Hematopoietic multipotent progenitor cell treated with erythropoietin and hydrocortisone succinate and interleukin-3 and kit ligand, for 17 days (in vitro differentiated cells): ENCODE data around the gene TRPM8.

ENCODE experiments used
- DNase-seq: peaks from one replicate; pipeline ENCODE4 v3.0.0-alpha.2; 2015; ENCODE audit warnings: low spot score

The TRPM8 gene

DNA sequence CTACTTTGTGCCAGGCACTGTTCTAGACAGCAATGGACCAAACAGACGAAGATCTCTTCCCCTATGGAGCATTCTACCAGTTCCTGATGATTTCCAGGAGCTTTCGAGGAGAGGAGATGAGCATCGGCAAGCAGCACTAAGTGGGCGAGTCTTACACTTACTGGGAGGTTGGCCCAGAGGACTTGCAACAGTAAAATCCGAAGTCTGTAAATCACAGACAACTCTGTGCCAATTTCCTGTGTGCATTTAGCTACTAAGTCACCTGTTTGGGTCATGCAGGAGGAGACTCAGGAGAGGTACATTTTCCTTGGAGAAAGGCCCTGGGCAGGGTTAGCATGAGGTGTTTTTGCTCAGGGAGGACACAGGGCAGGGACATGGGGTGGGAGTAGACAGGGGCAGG lies 58.9 kb downstream of the TRPM8 start:
- DNase-seq, result no peak

DNA sequence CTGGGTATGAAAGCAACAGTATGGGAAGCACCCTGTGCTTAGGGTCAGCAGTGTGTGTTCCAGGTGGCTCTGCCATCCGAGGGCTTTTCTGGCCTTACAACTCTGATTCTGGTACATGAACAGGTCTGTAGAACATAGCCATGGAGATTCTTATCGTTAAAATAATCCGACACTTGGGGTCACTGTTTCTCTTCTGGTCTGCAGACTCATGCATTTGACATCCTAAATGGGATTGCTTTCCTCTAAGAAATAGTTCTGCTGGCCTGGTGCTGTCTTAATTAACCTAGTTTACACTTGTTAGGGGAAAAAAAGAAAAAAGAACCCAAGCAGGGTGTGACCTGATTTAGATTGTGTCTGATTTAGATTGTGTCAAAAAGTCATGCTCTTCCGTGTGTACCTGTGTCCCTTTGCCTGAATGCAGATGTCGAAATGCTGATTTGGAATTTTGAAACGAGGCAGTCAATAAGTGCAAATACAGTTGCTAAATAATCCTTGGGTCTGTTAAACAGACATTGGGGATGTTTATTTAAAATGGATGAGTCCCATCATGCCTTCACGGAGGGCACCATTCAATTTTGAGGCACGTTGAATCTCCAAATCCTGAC lies 59.6 kb downstream of the TRPM8 start:
- DNase-seq, result no peak

- no peak for DNase-seq
These were observed 60.2 kb downstream of the TRPM8 start for GRCh38 chr2:233977296-233977837.

GRCh38 chr2:233979748-233980147 lies 62.6 kb downstream of the TRPM8 start:
- no peak for DNase-seq

DNA sequence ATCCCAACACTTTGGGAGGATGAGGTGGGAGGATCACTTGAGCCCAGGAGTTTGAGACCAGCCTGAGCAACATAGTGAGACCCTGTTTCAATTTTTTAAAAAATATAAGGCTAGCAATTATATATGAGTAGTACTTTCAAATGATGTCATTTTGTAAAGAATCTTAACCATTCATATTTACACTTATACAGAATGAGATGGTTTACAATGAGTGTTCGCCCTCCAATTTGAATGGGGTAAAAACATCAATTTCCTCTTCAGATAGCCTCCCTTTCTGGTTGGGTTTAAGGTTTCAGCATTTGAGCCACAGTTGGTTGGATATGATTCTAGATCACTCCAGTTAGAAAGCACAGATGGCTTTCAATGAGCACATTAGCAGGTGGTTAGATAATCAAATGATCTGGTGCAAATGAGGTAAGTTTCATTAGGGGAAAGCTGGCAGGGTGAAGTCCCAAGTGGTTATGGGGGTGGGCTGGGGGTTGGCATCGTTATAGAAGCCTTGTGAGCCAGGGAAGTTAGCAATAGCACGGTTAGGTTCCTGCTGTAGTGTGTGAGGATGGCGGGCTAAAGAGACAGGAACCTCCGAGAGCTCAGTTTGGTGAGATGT lies 63.9 kb downstream of the TRPM8 start:
- no peak for DNase-seq

- no peak for DNase-seq
These were observed 64.6 kb downstream of the TRPM8 start for GRCh38 chr2:233981574-233982420.

DNA sequence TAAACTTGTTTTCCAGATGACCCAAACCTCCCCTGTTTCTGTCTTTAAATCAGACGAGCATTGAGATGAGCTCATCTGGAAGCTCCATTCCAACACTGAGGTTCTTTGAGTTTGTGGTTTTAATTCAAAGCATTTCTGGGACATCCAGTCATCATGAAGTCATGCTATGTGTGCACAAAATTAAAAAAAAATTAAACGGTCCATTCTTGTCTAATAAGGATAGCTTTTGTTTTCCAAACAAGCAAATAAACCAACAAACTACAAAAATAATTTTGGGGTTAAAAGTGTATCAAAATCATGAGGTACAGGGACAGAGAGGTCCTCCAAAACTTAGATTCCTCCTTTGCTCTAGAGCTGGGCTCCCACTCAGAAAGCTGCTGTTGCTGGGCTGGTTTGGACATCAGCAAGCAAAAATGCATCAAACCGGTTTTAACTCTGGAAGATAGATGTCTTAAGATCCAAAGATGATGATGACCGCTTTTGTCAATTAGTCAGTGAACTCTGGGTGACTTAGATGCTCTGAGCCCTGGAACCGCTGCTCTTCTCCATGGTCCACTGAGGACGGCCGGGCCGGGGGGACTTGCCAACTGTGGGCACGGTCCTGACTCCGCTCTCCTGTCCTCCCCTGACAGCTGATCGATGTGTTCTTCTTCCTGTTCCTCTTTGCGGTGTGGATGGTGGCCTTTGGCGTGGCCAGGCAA lies 65.4 kb downstream of the TRPM8 start:
- no peak for DNase-seq

- DNase-seq, result no peak
These were observed 66.3 kb downstream of the TRPM8 start for GRCh38 chr2:233983445-233983844.

DNA sequence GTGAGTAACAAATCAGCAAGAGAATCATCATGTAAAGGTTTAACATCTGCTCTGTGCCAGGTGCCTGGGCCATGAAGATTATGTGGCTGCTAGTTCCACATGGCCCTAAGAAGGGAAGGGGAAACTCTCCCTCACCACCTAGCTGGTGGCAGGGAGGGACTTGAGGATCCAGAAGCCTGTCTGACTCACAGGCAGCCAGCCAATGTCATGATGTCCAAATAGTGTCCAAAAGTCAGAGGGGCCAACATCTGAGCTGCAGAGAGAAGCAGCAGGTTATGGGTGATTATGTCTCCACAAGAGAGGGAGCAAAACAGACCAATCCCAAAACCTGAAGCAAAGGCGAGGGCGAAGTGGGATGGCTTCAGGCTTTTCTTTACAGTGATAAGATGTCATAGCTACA lies 71.4 kb downstream of the TRPM8 start:
- no peak for DNase-seq

GRCh38 chr2:233989221-233989858 lies 72.2 kb downstream of the TRPM8 start:
- no peak for DNase-seq

DNA sequence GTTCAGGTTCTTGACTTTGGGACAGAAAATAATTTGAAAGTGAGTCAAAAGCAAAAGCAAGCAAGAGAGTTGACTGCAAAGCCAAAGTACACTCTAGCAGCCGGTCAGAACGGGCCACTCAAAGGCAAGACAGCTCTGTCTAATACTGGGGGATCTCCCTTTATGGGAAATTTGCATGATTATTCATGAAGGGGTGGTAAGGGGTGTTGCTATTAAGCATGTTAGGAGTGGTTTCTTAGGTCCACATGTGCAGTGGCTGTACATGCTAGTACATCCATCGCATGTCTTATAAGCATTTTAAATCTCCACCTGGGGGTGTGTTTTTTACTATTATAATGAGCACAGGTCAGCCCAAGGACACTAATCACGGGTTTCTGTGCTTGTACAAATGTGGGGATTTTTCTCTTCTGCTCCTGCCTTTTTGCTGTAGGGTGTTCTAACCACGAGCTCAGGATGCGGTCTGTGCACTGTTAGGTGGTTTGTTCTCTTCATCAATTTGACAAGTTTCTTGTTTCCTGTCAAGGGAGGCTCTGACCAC lies 73.2 kb downstream of the TRPM8 start:
- DNase-seq, result no peak

GRCh38 chr2:233991196-233991595 lies 74.0 kb downstream of the TRPM8 start:
- no peak for DNase-seq

DNA sequence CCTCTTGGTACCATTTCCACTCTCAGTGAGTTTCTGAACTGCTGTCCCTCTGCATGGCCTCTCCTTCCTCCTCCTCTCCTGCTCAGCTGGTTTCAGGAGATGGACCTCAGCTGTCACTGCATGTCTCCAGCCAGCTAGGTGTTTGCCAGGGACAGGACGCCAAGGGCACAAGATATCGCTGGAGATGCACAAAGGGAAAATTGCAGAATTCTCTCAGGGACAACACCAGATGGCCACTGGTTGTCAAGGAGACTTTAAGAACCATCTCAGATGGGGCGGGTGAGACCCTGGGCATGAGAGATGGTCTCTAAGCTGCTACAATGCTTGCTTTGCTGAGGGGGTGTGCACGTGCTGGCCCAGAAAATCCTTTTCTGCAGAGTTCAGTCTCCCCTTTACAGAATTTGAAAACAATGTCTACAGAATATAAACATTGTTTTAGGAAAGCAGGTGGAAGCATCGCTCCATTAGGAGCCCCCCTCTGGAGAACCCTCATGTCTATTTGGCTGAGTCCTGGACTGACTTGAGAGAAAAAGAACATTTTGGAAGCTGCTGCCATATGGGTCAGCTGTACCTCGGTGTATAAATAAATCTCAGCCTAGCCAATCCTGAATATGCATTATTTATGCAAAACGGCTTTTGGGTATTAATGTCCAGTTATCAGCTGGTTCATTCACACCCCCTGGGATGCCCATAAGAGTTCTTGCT lies 75.5 kb downstream of the TRPM8 start:
- no peak for DNase-seq

DNA sequence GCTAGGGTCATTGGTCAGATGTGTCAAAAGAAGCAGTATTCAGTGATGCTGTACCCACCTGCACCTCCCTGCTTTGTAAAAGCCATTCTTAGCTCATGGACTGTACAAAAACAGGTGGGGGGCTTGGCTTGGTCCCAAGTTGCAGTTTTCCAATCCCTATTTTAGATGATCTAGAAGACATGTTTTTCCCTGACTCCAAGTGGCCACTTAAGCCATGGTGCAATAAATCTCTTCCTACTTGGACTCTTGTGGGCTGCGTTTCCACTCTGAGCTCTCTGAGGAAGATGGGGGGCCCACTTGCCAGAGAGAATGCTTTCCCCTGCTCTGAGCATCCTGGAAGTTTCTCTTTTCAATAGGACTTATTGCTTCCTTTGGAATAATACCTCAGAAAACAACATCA lies 76.3 kb downstream of the TRPM8 start:
- DNase-seq, result no peak

- no peak for DNase-seq
These were observed 77.0 kb downstream of the TRPM8 start for GRCh38 chr2:233994151-233994550.

DNA sequence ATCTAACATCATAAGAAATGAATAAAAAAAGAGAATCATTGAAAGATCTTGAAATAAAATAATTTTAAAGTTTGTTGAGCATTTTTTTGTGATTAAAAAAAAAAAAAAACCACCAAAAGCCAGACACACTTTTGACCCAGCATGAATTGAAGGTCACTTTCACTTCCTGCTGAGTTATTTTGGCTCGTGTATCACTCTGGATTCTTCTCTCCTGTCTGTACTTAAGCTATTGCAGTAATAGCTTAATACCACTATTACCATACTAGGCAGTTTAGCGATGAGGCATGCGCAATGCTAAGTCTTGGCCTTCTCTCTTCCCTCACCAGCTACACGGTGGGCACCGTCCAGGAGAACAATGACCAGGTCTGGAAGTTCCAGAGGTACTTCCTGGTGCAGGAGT lies 78.8 kb downstream of the TRPM8 start:
- DNase-seq, result no peak

DNA sequence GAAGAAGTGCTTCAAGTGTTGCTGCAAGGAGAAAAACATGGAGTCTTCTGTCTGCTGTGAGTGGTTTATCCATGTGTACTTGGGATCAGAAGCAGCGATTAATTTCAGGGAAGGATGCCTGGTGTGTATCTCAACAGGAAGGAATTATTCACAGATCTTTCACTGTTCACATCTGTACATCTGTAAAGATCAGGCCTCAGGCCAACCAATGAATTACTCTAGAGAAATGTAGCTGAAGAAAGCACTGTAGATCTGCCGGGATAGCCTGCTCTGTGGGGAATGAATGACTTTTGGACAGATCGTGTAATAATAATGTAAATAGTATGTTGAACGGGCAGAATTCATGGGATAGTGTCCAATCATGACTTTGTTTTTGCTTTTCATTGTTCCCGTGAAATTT lies 79.3 kb downstream of the TRPM8 start:
- DNase-seq, result no peak

- no peak for DNase-seq
These were observed 80.5 kb downstream of the TRPM8 start for GRCh38 chr2:233997707-233998106.

DNA sequence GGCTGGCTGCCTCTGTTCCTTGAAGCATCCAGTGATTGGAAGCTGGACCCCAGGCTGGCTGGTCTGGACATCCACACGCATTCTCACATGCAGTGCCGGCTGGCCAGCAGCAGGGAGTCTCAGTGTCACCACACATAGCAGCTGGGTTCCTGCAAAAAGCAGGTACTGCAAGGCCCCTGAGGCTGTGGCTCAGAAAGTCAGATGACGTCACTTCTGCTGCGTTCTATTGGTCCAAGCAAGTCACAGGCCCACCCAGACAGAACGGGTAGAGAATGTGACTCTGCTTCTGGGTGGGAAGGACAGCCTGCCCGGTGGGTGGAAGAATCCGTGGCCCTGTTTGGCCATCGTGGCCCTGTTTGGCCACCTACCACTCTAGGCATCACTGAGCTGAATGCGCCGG lies 82.0 kb downstream of the TRPM8 start:
- no peak for DNase-seq

- DNase-seq, result no peak
These were observed 84.4 kb downstream of the TRPM8 start for GRCh38 chr2:234001380-234002160.
